ENCODE data around the gene FATE1.

FATE1 gene

GRCh38 chrX:151722241-151722846, 6.5 kb downstream of the FATE1 start:
- Histone ChIP-seq H3K36me3 (ENCODE audit: insufficient read depth, insufficient read length, low read length) (no peaks in the 10 kb centered on the region), H3K4me3 (ENCODE audit: insufficient read length, low read depth) (no peak overlapping the region), H3K27me3 (ENCODE audit: insufficient read depth, insufficient read length) (no peaks in the 10 kb centered on the region), H3K4me1 (ENCODE audit: insufficient read depth, insufficient read length) (no peaks in the 10 kb centered on the region), H3K9ac (ENCODE audit: insufficient read length, low read depth) (no peak overlapping the region), H3K9me3 (ENCODE audit: insufficient read depth, low read length) (no peaks in the 10 kb centered on the region)
- no peak for DNase-seq (ENCODE audit: low read depth, low spot score)
- TF ChIP-seq YY1 (IDR thresholded peaks at IDR 0.05; ENCODE audit: insufficient read depth, insufficient read length) (no peak), ZNF274 (IDR thresholded peaks at IDR 0.05; ENCODE audit: low read depth, low read length) (no peak), SUZ12 (IDR thresholded peaks at IDR 0.05; ENCODE audit: extremely low read depth, insufficient read depth, insufficient read length) (no peak)

- TF ChIP-seq ZNF274 (IDR thresholded peaks at IDR 0.05; ENCODE audit: low read depth, low read length) = peak; percentile 36; the same call in 1 of the 2 replicates
- TF ChIP-seq YY1 (IDR thresholded peaks at IDR 0.05; ENCODE audit: insufficient read depth, insufficient read length) = no peak
- TF ChIP-seq SUZ12 (IDR thresholded peaks at IDR 0.05; ENCODE audit: extremely low read depth, insufficient read depth, insufficient read length) = no peak
- no peaks in the 10 kb centered on the region for H3K36me3 ChIP-seq (ENCODE audit: insufficient read depth, insufficient read length, low read length)
- H3K4me1 ChIP-seq (ENCODE audit: insufficient read depth, insufficient read length) = no peaks in the 10 kb centered on the region
Measured at GRCh38 chrX:151723156-151723760, 7.4 kb downstream of the FATE1 start.

GRCh38 chrX:151724563-151725337, 8.9 kb downstream of the FATE1 start:
- no peak for DNase-seq (ENCODE audit: low read depth, low spot score)

More at GRCh38 chrX:151723156-151723760, 7.4 kb downstream of the FATE1 start:
- H3K27me3 ChIP-seq (ENCODE audit: insufficient read depth, insufficient read length) = no peaks in the 10 kb centered on the region
- no peak overlapping the region for H3K9ac ChIP-seq (ENCODE audit: insufficient read length, low read depth)
- H3K9me3 ChIP-seq (ENCODE audit: insufficient read depth, low read length) = no peaks in the 10 kb centered on the region
- no peak for DNase-seq (ENCODE audit: low read depth, low spot score)
- no peak overlapping the region for H3K4me3 ChIP-seq (ENCODE audit: insufficient read length, low read depth)

GRCh38 chrX:151725338-151725614, 9.4 kb downstream of the FATE1 start:
- Histone ChIP-seq H3K4me1 (ENCODE audit: insufficient read depth, insufficient read length) (no peaks in the 10 kb centered on the region), H3K27me3 (ENCODE audit: insufficient read depth, insufficient read length) (no peaks in the 10 kb centered on the region), H3K4me3 (ENCODE audit: insufficient read length, low read depth) (no peak overlapping the region), H3K9ac (ENCODE audit: insufficient read length, low read depth) (no peak overlapping the region), H3K36me3 (ENCODE audit: insufficient read depth, insufficient read length, low read length) (no peaks in the 10 kb centered on the region), H3K9me3 (ENCODE audit: insufficient read depth, low read length) (no peaks in the 10 kb centered on the region)
- no peak for DNase-seq (ENCODE audit: low read depth, low spot score)
- TF ChIP-seq YY1 (IDR thresholded peaks at IDR 0.05; ENCODE audit: insufficient read depth, insufficient read length) (no peak), SUZ12 (IDR thresholded peaks at IDR 0.05; ENCODE audit: extremely low read depth, insufficient read depth, insufficient read length) (no peak), ZNF274 (IDR thresholded peaks at IDR 0.05; ENCODE audit: low read depth, low read length) (no peak)

More at GRCh38 chrX:151724563-151725337, 8.9 kb downstream of the FATE1 start:
- H3K36me3 ChIP-seq (ENCODE audit: insufficient read depth, insufficient read length, low read length) = no peaks in the 10 kb centered on the region
- no peaks in the 10 kb centered on the region for H3K4me1 ChIP-seq (ENCODE audit: insufficient read depth, insufficient read length)
- no peak overlapping the region for H3K9ac ChIP-seq (ENCODE audit: insufficient read length, low read depth)
- no peaks in the 10 kb centered on the region for H3K27me3 ChIP-seq (ENCODE audit: insufficient read depth, insufficient read length)
- no peak overlapping the region for H3K4me3 ChIP-seq (ENCODE audit: insufficient read length, low read depth)
- TF ChIP-seq SUZ12 (IDR thresholded peaks at IDR 0.05; ENCODE audit: extremely low read depth, insufficient read depth, insufficient read length) (no peak), YY1 (IDR thresholded peaks at IDR 0.05; ENCODE audit: insufficient read depth, insufficient read length) (no peak), ZNF274 (IDR thresholded peaks at IDR 0.05; ENCODE audit: low read depth, low read length) (no peak)
- no peaks in the 10 kb centered on the region for H3K9me3 ChIP-seq (ENCODE audit: insufficient read depth, low read length)

- Histone ChIP-seq H3K27me3 (ENCODE audit: insufficient read depth, insufficient read length) (no peaks in the 10 kb centered on the region), H3K4me3 (ENCODE audit: insufficient read length, low read depth) (no peak overlapping the region), H3K9ac (ENCODE audit: insufficient read length, low read depth) (no peak overlapping the region), H3K4me1 (ENCODE audit: insufficient read depth, insufficient read length) (no peaks in the 10 kb centered on the region), H3K36me3 (ENCODE audit: insufficient read depth, insufficient read length, low read length) (no peaks in the 10 kb centered on the region), H3K9me3 (ENCODE audit: insufficient read depth, low read length) (no peaks in the 10 kb centered on the region)
- TF ChIP-seq YY1 (IDR thresholded peaks at IDR 0.05; ENCODE audit: insufficient read depth, insufficient read length) = no peak
- no peak for TF ChIP-seq ZNF274 (IDR thresholded peaks at IDR 0.05; ENCODE audit: low read depth, low read length)
- TF ChIP-seq SUZ12 (IDR thresholded peaks at IDR 0.05; ENCODE audit: extremely low read depth, insufficient read depth, insufficient read length) = no peak
- DNase-seq (ENCODE audit: low read depth, low spot score) = no peak
Measured at GRCh38 chrX:151726751-151727150, 10.9 kb downstream of the FATE1 start.

- Histone ChIP-seq H3K9ac (ENCODE audit: insufficient read length, low read depth) (no peak overlapping the region), H3K9me3 (ENCODE audit: insufficient read depth, low read length) (no peaks in the 10 kb centered on the region), H3K36me3 (ENCODE audit: insufficient read depth, insufficient read length, low read length) (no peaks in the 10 kb centered on the region), H3K27me3 (ENCODE audit: insufficient read depth, insufficient read length) (no peaks in the 10 kb centered on the region), H3K4me3 (ENCODE audit: insufficient read length, low read depth) (no peak overlapping the region), H3K4me1 (ENCODE audit: insufficient read depth, insufficient read length) (no peaks in the 10 kb centered on the region)
- TF ChIP-seq YY1 (IDR thresholded peaks at IDR 0.05; ENCODE audit: insufficient read depth, insufficient read length) = no peak
- no peak for TF ChIP-seq SUZ12 (IDR thresholded peaks at IDR 0.05; ENCODE audit: extremely low read depth, insufficient read depth, insufficient read length)
- TF ChIP-seq ZNF274 (IDR thresholded peaks at IDR 0.05; ENCODE audit: low read depth, low read length) = no peak
- no peak for DNase-seq (ENCODE audit: low read depth, low spot score)
Measured at GRCh38 chrX:151727346-151727745, 11.5 kb downstream of the FATE1 start.

GRCh38 chrX:151729056-151729725, 13.4 kb downstream of the FATE1 start:
- Histone ChIP-seq H3K9ac (ENCODE audit: insufficient read length, low read depth) (no peak overlapping the region), H3K27me3 (ENCODE audit: insufficient read depth, insufficient read length) (no peaks in the 10 kb centered on the region), H3K36me3 (ENCODE audit: insufficient read depth, insufficient read length, low read length) (no peaks in the 10 kb centered on the region), H3K9me3 (ENCODE audit: insufficient read depth, low read length) (no peaks in the 10 kb centered on the region), H3K4me3 (ENCODE audit: insufficient read length, low read depth) (no peak overlapping the region), H3K4me1 (ENCODE audit: insufficient read depth, insufficient read length) (no peaks in the 10 kb centered on the region)
- TF ChIP-seq SUZ12 (IDR thresholded peaks at IDR 0.05; ENCODE audit: extremely low read depth, insufficient read depth, insufficient read length) = no peak
- TF ChIP-seq ZNF274 (IDR thresholded peaks at IDR 0.05; ENCODE audit: low read depth, low read length) = no peak
- TF ChIP-seq YY1 (IDR thresholded peaks at IDR 0.05; ENCODE audit: insufficient read depth, insufficient read length) = no peak
- no peak for DNase-seq (ENCODE audit: low read depth, low spot score)
